GM08714 (cell line): Measurements from ENCODE around the gene SH3RF3.

Source experiments
- H3K4me3 ChIP-seq: fragments of 200-500 bp; sonication (Bioruptor generic); 2 replicates; pipeline ENCODE4 v1.5.1; 2014; ENCODE audit warnings: mild to moderate bottlenecking, low read length, inconsistent platforms
- ZNF274 ChIP-seq: IDR thresholded peaks from 2 replicates; pipeline ENCODE4 v1.6.1; 2012; ENCODE audit warnings: mild to moderate bottlenecking, low read depth, low read length

SH3RF3 gene

GRCh38 chr2:109301746-109302145, 172.7 kb downstream of the SH3RF3 start:
- no peak for TF ChIP-seq ZNF274
- H3K4me3 ChIP-seq: no peak overlapping the region

GRCh38 chr2:109302319-109302718, 173.3 kb downstream of the SH3RF3 start:
- H3K4me3 ChIP-seq: no peak overlapping the region
- no peak for TF ChIP-seq ZNF274

GRCh38 chr2:109304242-109304641, 175.2 kb downstream of the SH3RF3 start:
- H3K4me3 ChIP-seq: no peak overlapping the region
- TF ChIP-seq ZNF274: no peak

GRCh38 chr2:109304731-109305470, 175.9 kb downstream of the SH3RF3 start:
- no peak for TF ChIP-seq ZNF274
- no peak overlapping the region for H3K4me3 ChIP-seq

- TF ChIP-seq ZNF274: no peak
Measured at GRCh38 chr2:109305490-109306167, 176.6 kb downstream of the SH3RF3 start.

GRCh38 chr2:109306190-109306589, 177.2 kb downstream of the SH3RF3 start:
- H3K4me3 ChIP-seq: no peak overlapping the region
- no peak for TF ChIP-seq ZNF274

More at GRCh38 chr2:109305490-109306167, 176.6 kb downstream of the SH3RF3 start:
- no peak overlapping the region for H3K4me3 ChIP-seq

GRCh38 chr2:109311771-109312170, 182.8 kb downstream of the SH3RF3 start:
- no peak overlapping the region for H3K4me3 ChIP-seq
- no peak for TF ChIP-seq ZNF274

GRCh38 chr2:109312902-109313301, 183.9 kb downstream of the SH3RF3 start:
- TF ChIP-seq ZNF274: no peak
- H3K4me3 ChIP-seq: no peak overlapping the region

GRCh38 chr2:109313343-109313742, 184.3 kb downstream of the SH3RF3 start:
- TF ChIP-seq ZNF274: no peak
- no peak overlapping the region for H3K4me3 ChIP-seq

- no peak overlapping the region for H3K4me3 ChIP-seq
- no peak for TF ChIP-seq ZNF274
Measured at GRCh38 chr2:109316091-109316490, 187.1 kb downstream of the SH3RF3 start.

- TF ChIP-seq ZNF274: no peak
- H3K4me3 ChIP-seq: no peak overlapping the region
Measured at GRCh38 chr2:109317471-109318095, 188.6 kb downstream of the SH3RF3 start.

GRCh38 chr2:109318150-109318948, 189.3 kb downstream of the SH3RF3 start:
- no peak for TF ChIP-seq ZNF274
- no peak overlapping the region for H3K4me3 ChIP-seq

- no peak overlapping the region for H3K4me3 ChIP-seq
- no peak for TF ChIP-seq ZNF274
Measured at GRCh38 chr2:109318949-109319342, 189.9 kb downstream of the SH3RF3 start.
